Adrenal gland (tissue), 5 donors: Measurements from ENCODE around the gene SPDYE17.
"Not testable (repeated sequence)": the region's sequence is repeated elsewhere in the genome, so short reads cannot be mapped to it uniquely, and the experiment has no call there.

ENCODE experiments used
- CTCF ChIP-seq, 6 experiments: fragments of 450-650 bp in 4 of 6; fragments of 200-600 bp in 2 of 6; sonication (generic) in 1 of 6; IDR thresholded peaks; 1 replicate in 5 of 6; 2 replicates in 1 of 6; pipeline versions ENCODE4 v1.5.1 to v1.8.0; 2016 to 2021; ENCODE audit warnings: antibody characterized with exemption in 6 of 6, mild to moderate bottlenecking in 2 of 6, moderate library complexity in 1 of 6
- POLR2A ChIP-seq, 2 donors: fragments of 450-650 bp; IDR thresholded peaks; one replicate each; pipeline ENCODE4 v1.6.1; 2017; ENCODE audit warnings: antibody characterized with exemption in 2 of 2, mild to moderate bottlenecking in 2 of 2, moderate library complexity in 1 of 2
- donor health status: DM: no; HTN: no; CAD: no.

DNA sequence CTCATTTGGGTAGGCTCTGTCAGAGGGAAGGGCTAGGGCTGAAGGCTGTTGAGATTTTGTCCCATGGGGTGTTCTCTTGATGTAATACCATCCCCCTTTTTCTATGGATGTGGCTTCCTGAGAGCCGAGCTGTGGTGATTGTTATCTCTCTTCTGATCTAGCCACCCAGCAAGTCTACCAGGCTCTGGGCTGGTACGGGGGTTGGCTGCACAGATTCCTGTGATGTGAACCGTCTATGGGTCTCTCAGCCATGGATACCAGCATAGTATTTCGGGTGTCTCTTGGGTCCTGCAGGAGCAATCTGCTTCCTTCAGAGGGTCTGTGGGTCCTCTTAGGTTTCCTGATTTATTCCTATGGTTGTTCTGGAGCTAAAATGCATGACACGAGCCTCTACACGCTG lies 38.9 kb upstream of the SPDYE17 start:
- not testable (repeated sequence) for TF ChIP-seq CTCF, POLR2A (IDR thresholded peaks at IDR 0.05)
